NT2/D1 (cell line): ENCODE results near the gene RASGRF2.

Experiments
- YY1 ChIP-seq: IDR thresholded peaks from 2 replicates; pipeline ENCODE4 v1.6.1; 2011; ENCODE audit not compliant: insufficient read length, insufficient read depth
- ZNF274 ChIP-seq: IDR thresholded peaks from 2 replicates; pipeline ENCODE4 v1.6.1; 2011; ENCODE audit warnings: mild to moderate bottlenecking, low read depth, low read length

DNA sequence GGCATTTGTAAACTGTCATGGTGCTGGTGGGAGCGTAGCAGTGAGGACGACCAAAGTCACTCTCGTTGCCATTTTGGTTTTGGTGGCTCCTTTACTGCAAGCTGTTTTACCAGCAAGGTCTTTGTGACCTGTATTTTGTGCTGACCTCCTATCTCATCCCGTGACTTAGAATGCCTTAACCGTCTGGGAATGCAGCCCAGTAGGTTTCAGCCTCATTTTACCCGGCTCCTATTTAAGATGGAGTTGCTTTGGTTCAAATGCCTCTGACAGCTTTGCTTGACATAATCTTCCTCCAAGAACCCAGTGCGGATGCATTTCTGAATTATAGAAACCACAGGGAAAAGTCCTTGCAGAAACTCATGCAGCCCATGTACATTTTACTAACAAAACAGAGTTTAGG is 3.9 kb upstream of the RASGRF2 start:
- TF ChIP-seq YY1 (no peak), ZNF274 (no peak)
